CD4-positive, alpha-beta T cell treated with Interleukin-1 beta for 1 hour (primary cell): ENCODE results near the gene HLA-DRA.

Source experiments
- DNase-seq, 2 donors: peaks; one replicate each; pipeline ENCODE4 v3.0.0-alpha.2; 2020 to 2022

HLA-DRA gene

DNA sequence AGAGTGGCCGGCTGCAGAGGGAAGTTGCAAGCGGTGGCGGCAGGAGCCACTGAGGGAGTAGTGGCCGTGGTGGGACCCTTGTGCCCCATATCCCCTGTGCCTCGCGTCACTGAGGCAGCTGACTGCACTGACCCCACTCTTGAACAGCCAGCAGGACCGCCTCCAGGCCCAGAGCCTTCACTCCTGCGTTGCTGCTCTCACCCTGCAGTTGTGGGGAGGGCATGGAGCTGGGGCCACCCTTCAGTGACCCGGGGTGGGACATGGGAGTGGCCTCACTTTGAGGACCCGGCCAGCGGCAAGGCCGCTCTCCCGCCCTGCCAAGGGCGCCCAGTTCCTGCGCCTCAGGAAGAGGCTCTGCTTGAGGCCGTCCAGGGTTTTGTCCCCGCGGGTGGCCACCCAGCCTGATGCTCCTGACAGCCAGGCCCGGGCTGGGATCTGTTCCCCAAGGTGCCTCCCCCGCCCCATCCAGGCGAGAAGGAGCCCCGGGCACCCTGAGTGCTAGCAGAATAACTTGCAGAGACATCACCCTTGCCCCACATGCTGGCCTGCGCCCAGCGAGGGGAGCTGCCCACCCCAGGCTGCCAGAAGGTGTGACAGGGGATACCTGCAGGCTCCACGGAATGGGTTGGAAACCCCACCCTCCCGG, 44.4 kb downstream of the HLA-DRA start:
- DNase-seq: no peak

DNA sequence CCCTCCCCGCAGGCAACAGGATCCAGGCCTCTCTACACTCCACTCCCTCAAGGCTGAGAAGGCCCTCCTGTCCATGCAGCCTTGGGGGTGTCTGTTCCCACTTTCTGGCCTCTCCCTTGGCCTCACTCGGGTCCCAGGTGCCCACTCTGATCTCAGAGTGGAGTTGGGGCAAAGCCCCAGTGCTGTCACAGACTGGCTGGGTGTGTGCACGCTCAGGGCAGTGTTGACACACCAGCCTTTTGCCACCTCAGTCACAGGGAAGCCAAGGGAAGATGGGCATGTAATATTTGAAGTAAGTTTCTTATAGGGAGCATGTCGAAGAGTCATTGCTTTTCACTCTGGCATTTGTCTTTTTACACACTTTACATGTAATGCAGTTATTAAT, 44.9 kb downstream of the HLA-DRA start:
- DNase-seq: no peak

- no peak for DNase-seq
Measured at GRCh38 chr6:32488083-32488482, 48.4 kb downstream of the HLA-DRA start.

- DNase-seq: no peak
Measured at GRCh38 chr6:32491700-32492099, 52.0 kb downstream of the HLA-DRA start.

- DNase-seq: no peak
Measured at GRCh38 chr6:32492351-32492750, 52.7 kb downstream of the HLA-DRA start.
